Endodermal cell (in vitro differentiated cells): ENCODE measurements around the gene CTRB2. TPM values are rescaled to one million over a fixed set of nuclear protein-coding genes. Genes with fewer than 3 reads are reported as not detected.

ENCODE experiments used
- DNase-seq: peaks from one replicate; pipeline ENCODE4 v3.0.0-alpha.2; 2017
- H3K27ac ChIP-seq: 2 replicates; pipeline ENCODE4 v1.5.1; 2013; ENCODE audit warnings: mild to moderate bottlenecking, low read depth, low read length, moderate library complexity
- H3K27me3 ChIP-seq: 2 replicates; pipeline ENCODE4 v1.6.1; 2013; ENCODE audit warnings: mild to moderate bottlenecking, low read length, moderate library complexity; ENCODE audit not compliant: insufficient read depth, control insufficient read depth, poor library complexity, severe bottlenecking
- H3K36me3 ChIP-seq: 2 replicates; pipeline ENCODE4 v1.7.0; 2013; ENCODE audit warnings: mild to moderate bottlenecking, low read length, moderate library complexity; ENCODE audit not compliant: control insufficient read depth, insufficient read depth
- H3K4me1 ChIP-seq: one replicate; pipeline ENCODE4 v1.7.0; 2013; ENCODE audit warnings: low read length; ENCODE audit not compliant: control insufficient read depth, insufficient read depth
- H3K4me3 ChIP-seq: 2 replicates; pipeline ENCODE4 v1.5.1; 2013; ENCODE audit warnings: mild to moderate bottlenecking, low read length, moderate library complexity
- H3K9ac ChIP-seq: 2 replicates; pipeline ENCODE4 v1.6.1; 2013; ENCODE audit warnings: mild to moderate bottlenecking, low read length, moderate library complexity; ENCODE audit not compliant: poor library complexity, severe bottlenecking; ENCODE audit errors: extremely low read depth
- H3K9me3 ChIP-seq: 2 replicates; pipeline ENCODE4 v1.6.1; 2013; ENCODE audit warnings: mild to moderate bottlenecking, low read length, moderate library complexity; ENCODE audit not compliant: control insufficient read depth
- H3K27ac Mint-ChIP-seq: 2 replicates; pipeline ENCODE4 v1.8.0; 2020; ENCODE audit warnings: mixed read lengths
- H3K27me3 Mint-ChIP-seq: 2 replicates; pipeline ENCODE4 v1.8.0; 2021; ENCODE audit warnings: mild to moderate bottlenecking, mixed read lengths; ENCODE audit not compliant: insufficient read depth
- H3K36me3 Mint-ChIP-seq: 2 replicates; pipeline ENCODE4 v1.8.0; 2020; ENCODE audit warnings: low read depth, mixed read lengths
- H3K4me1 Mint-ChIP-seq: 2 replicates; pipeline ENCODE4 v1.8.0; 2020; ENCODE audit warnings: mixed read lengths
- H3K4me3 Mint-ChIP-seq: 2 replicates; pipeline ENCODE4 v1.8.0; 2020; ENCODE audit warnings: mild to moderate bottlenecking, moderate library complexity, mixed read lengths
- H3K9me3 Mint-ChIP-seq: 2 replicates; pipeline ENCODE4 v1.8.0; 2020; ENCODE audit warnings: mild to moderate bottlenecking, mixed read lengths
- WGBS, 2 experiments: methylation state at CpG; one replicate each; pipeline versions ENCODE4 v1.1.5 to v1.1.7; 2013; ENCODE audit warnings: missing lambda C conversion rate in 2 of 2, mixed read lengths in 1 of 2; ENCODE audit not compliant: insufficient coverage in 1 of 2, insufficient read length in 1 of 2; 5-methylcytosine and 5-hydroxymethylcytosine counted together
- total RNA-seq, 2 donors: library from RNA; stranded (reverse); fragmentation: NEBNext Ultra II Directional in 1 of 2; extraction: Animal tissue kit (Norgen Biotek cat#: 25700) in 1 of 2; gene quantifications; 2 replicates in 1 of 2; 3 replicates in 1 of 2; pipeline ENCODE4 v1.2.1, GENCODE V29; 2021
- TF ChIP-seq, protein P1 (sequence below): fragments of 200-600 bp; sonication (generic); conservative IDR thresholded peaks from 2 replicates; pipeline ENCODE4 v1.5.0; 2021; ENCODE audit warnings: antibody characterized with exemption, mild to moderate bottlenecking

Gene CTRB2
- total RNA-seq, 2 donors from 2014 or later = not detected

DNA sequence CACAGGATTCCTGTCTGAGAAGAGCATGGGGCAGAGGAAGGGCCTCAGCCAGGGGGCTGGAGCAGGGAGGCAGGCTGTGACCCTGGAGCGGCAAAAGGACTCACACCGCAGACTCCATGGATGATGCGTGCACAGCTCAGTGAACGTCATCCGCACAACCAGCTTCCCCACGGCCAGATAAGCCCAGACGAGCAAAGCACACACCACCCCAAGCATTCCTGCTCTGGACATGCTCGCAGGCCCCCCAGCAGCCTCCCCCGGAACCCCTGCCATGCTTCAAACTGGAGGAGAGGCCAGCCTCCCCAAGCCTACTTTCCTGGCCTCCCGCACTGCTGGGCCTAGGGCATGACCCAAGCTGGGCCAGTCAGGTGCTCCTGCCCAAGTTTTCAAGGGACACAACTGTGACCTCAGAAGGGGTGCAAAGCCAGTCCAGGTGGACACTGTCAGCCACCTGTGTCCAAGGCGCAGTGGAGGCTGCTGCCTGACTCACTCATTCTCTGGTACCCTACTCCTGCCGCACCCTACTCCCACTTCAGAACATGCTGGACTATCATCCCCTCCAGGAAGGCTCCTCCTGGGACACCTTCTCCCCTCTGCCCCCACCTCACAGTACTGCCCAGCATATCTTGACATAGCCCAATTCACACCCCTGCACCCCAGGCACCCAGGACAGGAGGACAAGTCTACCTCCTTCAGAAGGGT, 39.7 kb upstream of the CTRB2 start:
- Histone ChIP-seq H3K4me3 (no peak overlapping the region), H3K36me3 (no peaks in the 10 kb centered on the region), H3K27ac (peak overlapping the region; percentile 44), H3K27me3 (no peaks in the 10 kb centered on the region), H3K9ac (no peak overlapping the region), H3K9me3 (no peaks in the 10 kb centered on the region), H3K4me1 (peaks cover 7% of the 10 kb centered on the region)
- H3K4me1 Mint-ChIP-seq = peaks cover 25% of the 10 kb centered on the region
- H3K36me3 Mint-ChIP-seq = peaks cover 18% of the 10 kb centered on the region
- H3K27me3 Mint-ChIP-seq = no peaks in the 10 kb centered on the region
- no peak overlapping the region for H3K4me3 Mint-ChIP-seq
- TF ChIP-seq, protein P1, sequence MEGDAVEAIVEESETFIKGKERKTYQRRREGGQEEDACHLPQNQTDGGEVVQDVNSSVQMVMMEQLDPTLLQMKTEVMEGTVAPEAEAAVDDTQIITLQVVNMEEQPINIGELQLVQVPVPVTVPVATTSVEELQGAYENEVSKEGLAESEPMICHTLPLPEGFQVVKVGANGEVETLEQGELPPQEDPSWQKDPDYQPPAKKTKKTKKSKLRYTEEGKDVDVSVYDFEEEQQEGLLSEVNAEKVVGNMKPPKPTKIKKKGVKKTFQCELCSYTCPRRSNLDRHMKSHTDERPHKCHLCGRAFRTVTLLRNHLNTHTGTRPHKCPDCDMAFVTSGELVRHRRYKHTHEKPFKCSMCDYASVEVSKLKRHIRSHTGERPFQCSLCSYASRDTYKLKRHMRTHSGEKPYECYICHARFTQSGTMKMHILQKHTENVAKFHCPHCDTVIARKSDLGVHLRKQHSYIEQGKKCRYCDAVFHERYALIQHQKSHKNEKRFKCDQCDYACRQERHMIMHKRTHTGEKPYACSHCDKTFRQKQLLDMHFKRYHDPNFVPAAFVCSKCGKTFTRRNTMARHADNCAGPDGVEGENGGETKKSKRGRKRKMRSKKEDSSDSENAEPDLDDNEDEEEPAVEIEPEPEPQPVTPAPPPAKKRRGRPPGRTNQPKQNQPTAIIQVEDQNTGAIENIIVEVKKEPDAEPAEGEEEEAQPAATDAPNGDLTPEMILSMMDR = no peak
- WGBS, 2 experiments = 86 to 91% methylated on average over 7 to 12 of the region's 12 CpGs
- H3K27ac Mint-ChIP-seq = peak overlapping the region; percentile 89
- no peaks in the 10 kb centered on the region for H3K9me3 Mint-ChIP-seq
- no peak for DNase-seq

DNA sequence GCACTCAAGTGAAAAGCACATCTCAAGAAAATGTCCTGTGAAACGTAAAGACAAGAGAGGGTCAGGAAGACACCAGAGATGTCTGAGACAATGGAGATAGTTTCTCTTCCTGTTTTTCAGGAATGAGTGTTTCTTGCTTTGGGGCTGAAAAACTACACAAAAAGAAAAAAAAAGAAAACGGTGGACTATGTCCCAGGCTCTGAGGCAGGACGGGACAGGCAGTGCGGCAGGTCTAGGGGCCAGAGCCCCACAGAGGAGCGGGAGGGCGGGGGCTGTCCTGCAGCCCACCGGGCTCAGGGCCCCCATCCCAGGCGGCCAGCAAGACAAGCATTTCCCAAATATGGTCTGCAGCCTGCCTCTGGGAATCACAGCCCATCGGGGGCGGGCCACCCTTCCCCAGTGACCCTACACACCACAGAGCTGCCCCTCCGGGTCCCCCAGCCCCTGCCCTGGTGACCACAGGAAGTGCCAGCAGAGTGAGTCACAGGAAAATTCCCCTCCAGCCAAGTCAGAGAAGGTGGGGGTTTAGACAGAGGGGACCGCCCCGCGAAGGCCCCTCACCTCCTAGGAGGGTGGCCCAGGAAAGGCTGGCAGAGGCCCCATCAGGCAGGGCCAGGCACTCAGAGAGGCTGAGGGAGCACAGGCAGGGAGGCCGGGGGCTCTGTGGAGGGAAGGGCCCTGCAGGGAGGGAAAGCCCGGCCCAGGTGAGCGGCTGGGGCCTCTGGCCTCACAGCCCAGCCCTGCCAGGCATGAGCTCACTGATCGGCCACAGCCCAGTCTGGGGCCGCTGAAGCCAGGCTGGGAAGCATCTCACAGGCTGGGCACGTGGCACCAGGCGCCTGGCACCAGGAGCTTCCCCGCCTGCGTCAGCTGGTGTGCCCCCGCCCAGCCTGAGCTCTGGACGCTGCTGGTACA, 38.1 kb upstream of the CTRB2 start:
- peak; percentile 95 for DNase-seq
- Mint-ChIP-seq H3K4me3 (no peak overlapping the region), H3K27ac (peak overlapping the region; percentile 90), H3K36me3 (peaks cover 34% of the 10 kb centered on the region), H3K9me3 (no peaks in the 10 kb centered on the region), H3K4me1 (peaks cover 25% of the 10 kb centered on the region), H3K27me3 (no peaks in the 10 kb centered on the region)
- Histone ChIP-seq H3K9ac (peak overlapping the region; percentile 25), H3K36me3 (peaks cover 6% of the 10 kb centered on the region), H3K9me3 (no peaks in the 10 kb centered on the region), H3K4me3 (no peak overlapping the region), H3K27me3 (no peaks in the 10 kb centered on the region), H3K4me1 (peaks cover 7% of the 10 kb centered on the region), H3K27ac (peak overlapping the region; percentile 80)
- 60 to 65% methylated on average over 11 to 25 of the region's 25 CpGs for WGBS, 2 experiments
- TF ChIP-seq, protein P1 = no peak

DNA sequence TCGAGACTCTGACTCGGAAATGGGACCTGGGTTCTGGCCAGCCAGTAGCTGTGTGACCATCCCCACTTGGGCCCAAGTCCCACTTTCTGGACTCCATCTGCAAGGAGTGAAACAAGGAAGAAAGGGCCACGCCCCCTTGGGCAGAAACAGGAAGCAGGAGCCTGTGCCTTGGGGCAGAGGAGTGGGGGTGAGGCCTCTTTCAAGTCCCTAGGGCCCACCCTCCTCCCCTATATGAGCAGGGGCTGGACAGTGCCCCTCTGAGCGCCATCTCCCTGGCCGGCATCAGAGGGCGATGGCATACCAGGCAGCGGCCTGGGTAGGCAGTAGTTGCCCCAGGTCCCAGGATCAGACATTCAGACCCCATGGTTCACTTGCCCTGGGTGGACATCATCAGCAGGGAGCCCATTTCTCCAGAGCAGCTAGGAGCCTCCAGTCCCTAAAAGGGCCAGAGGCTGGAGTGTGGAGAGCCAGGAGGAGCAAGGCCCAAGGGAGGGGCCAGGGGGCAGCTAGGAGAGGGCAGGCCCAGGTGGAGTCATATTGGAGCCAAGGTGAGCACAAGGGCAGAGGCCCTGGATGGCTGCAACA, 37.4 kb upstream of the CTRB2 start:
- Histone ChIP-seq H3K27ac (peak overlapping the region; percentile 2), H3K27me3 (no peaks in the 10 kb centered on the region), H3K36me3 (peaks cover 9% of the 10 kb centered on the region), H3K4me3 (no peak overlapping the region), H3K9ac (no peak overlapping the region), H3K9me3 (no peaks in the 10 kb centered on the region), H3K4me1 (peaks cover 7% of the 10 kb centered on the region)
- Mint-ChIP-seq H3K36me3 (peaks cover 37% of the 10 kb centered on the region), H3K9me3 (no peaks in the 10 kb centered on the region), H3K27me3 (no peaks in the 10 kb centered on the region), H3K4me1 (peaks cover 25% of the 10 kb centered on the region), H3K27ac (peak overlapping the region; percentile 90), H3K4me3 (no peak overlapping the region)
- DNase-seq = no peak
- WGBS, 2 experiments = 91 to 92% methylated on average over 5 to 7 of the region's 7 CpGs
- TF ChIP-seq, protein P1 = no peak
